HG02981 (cell line): ENCODE data around the gene BLACAT1.

Experiments
- ATAC-seq: cut with Tn5 transposase; IDR thresholded peaks from one replicate; pipeline ENCODE4 v1.9.1; 2021; ENCODE audit warnings: mild to moderate bottlenecking, moderate library complexity; ENCODE audit not compliant: unreplicated experiment

The BLACAT1 gene

GRCh38 chr1:205456868-205457745 is 1.3 kb upstream of the BLACAT1 start:
- ATAC-seq, result no peak

DNA sequence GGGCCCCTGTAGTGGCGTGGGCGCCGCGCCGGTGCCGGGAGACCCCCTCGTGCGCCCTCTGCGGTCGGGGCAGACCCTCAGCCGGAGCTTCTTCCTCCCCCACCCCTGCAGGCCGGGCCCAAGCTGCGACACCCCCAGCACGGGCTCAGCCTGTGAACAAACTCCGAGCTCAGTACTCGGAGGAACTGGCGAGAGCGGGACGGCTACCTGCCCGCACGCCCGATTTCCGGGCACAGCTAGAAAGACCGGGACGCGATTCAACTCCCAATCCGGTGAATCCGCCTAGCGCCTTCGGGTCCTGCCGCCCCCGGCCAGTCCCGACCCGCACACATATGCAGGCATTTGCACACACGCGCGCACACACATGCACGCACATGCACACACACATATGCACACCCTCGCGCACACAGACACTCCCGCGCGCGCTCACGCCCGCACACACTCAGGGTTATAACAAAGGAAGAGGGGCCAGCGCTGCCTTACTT is 580 bp upstream of the BLACAT1 start:
- ATAC-seq, result no peak

- no peak for ATAC-seq
Measured at GRCh38 chr1:205454903-205455335, 926 bp downstream of the BLACAT1 start.

DNA sequence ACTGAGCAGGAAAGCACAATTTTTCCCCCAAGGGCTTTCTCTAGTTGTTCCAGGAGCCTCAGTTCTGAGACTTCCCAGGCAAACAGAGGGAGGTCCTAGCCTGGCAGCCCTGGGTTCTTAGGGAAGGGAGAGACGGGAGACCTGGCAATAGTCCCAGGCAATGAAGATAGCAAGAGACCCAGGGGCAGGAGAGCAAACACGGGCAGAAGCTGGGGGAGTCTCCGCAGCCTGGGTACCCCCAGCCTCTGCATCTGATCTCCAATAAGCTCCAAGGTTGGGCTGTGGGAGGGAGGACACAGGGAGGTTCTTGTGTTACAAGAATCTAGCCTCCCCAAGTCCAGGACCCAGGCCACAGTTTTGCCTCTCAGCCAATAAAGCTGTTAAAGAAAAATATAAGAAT is 2.4 kb downstream of the BLACAT1 start:
- no peak for ATAC-seq

DNA sequence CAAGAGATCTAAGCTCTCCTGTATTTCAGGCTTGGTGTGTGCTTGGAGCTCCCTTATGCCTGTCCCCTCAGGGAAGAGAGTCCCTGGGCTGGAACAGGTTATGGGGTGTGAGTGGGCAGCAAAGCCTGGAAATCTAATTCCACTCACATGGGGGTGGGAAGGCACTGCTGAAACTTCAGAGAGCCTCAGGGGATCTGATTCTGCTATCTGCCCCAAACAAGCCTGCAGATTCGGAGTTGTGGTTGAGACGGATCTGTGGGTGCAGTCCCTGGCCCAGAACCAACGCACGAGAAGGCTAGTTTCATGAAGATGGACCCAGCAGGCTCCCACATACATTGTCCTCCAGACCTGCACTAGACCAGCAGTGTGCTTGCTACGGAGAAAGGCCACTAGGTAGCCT is 2.9 kb downstream of the BLACAT1 start:
- no peak for ATAC-seq

DNA sequence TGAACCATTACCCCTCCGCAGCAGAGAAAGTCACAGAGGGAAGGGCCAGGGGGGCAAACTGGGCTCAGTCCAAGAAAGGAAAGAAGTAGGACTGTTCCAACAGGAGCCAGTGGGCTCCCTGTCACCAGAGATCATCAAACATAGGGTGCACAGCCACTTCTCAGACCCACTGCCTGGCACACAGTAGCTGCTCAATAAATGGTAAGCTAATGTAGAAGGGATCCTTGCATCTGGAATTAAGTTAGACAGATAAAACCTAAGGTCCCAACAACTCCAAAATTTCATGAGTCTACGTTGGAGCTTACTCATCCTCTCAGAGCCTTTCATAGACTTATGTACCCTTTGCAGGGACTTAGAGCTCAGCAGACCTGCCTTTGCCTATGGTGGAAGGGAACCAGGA is 3.5 kb downstream of the BLACAT1 start:
- no peak for ATAC-seq

- no peak for ATAC-seq
Measured at GRCh38 chr1:205451759-205452164, 4.1 kb downstream of the BLACAT1 start.

- no peak for ATAC-seq
Measured at GRCh38 chr1:205451202-205451601, 4.6 kb downstream of the BLACAT1 start.

- no peak for ATAC-seq
Measured at GRCh38 chr1:205450448-205450847, 5.4 kb downstream of the BLACAT1 start.

DNA sequence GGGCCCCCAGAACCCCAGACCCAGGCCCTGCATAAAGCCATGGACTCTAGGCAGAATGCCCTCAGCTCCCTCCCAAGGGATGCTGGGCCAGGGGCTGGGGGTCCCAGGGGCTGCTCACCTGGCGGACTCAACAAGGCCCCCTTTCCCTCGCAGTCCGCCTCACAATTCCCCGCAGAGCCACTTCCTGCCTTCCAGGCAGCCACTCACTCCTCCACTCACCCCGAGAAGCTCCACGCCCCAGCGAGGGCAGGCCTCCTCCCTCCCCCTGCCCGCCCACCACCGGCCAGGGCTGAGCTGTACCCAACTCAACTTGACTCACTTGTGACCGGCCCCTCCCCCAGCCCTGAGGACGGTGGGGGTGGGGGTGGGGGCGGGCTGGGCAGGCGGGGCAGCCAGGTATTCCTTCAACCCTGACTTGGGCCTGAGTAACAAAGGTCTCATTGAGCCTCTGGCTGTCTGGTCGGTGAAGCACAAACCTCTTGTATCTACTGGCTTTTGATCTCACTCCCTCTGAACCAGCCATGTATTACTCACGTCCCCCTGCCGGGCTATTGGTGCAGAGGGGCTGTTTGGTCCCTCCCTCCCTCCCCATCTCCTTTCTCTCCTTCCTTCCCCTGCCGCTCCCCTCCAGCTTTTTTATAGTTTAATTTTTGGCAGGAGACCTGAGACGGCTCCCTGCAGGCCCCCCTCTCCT is 5.9 kb downstream of the BLACAT1 start:
- ATAC-seq, result no peak

DNA sequence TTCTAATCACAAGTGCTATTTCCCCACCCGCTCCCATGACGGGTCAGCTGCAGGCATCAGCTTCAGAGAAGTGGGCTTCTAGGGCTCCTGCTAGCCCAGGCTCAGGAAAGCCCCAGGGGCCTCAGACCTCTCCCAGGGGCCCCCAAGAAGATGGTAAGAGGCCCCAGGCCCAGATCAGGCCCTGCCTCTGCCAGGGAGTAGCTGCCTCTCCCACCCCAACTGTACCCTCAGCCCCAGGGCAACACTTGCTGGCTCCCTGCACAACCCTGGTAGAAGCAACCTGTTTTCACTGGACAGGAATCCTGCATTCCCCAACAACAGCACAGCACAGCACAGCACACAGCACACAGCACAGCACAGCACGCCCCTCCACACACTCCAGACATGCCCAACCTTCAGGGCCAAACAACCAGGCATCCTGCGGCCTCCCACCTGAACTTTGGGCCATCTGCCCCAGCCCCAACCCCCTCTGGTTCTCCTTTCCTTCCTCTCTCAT is 6.5 kb downstream of the BLACAT1 start:
- no peak for ATAC-seq

- ATAC-seq, result no peak
Measured at GRCh38 chr1:205448540-205449253, 7.1 kb downstream of the BLACAT1 start.

- ATAC-seq, result no peak
Measured at GRCh38 chr1:205447457-205448341, 8.1 kb downstream of the BLACAT1 start.

- ATAC-seq, result no peak
Measured at GRCh38 chr1:205446828-205447227, 9.0 kb downstream of the BLACAT1 start.

DNA sequence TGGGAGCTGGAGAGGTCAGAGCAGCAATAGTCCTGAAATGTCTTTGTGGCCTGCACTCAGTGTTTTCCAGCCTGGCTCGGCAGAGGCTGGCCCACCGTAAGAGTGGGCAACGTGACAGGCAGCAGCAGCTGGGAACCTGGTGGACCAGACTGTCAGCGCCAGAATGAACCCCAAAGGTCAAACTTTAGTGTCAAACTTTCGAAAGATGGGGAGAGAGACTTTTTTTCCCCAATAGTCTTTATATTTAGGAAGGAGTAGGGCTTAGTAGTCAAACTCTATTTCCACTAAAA is 10.3 kb downstream of the BLACAT1 start:
- no peak for ATAC-seq

- no peak for ATAC-seq
Measured at GRCh38 chr1:205444931-205445645, 10.8 kb downstream of the BLACAT1 start.

DNA sequence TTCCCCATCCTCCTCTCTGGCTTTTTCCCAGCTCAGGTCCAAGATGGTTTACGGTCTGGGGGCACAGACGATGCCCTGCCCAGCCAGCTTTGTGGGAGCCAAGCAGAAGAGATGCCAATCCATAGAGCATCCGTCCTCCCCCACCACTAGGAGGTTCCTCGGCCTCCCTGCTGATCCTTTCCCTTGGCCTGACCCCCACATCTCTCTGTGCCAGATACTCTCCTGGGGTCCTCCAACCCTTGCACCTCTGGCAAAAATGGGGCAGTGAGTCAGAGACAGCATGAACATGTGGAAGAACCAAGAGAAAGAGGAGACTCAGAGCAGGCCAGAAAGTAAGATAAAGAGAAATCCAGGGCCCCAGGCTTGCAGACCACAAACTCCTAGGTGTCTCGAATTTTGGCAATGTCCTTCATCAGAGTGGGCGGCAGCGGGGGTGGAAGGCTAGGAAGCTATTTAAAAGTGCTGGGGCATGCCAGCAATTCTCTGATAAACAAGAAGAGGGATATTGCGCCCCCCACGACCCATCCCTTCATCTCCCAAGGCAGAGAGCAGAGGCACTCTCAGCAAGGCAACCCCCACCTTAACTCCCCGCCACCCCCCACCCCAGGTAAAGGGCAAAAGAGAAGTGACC is 11.4 kb downstream of the BLACAT1 start:
- ATAC-seq, result no peak

DNA sequence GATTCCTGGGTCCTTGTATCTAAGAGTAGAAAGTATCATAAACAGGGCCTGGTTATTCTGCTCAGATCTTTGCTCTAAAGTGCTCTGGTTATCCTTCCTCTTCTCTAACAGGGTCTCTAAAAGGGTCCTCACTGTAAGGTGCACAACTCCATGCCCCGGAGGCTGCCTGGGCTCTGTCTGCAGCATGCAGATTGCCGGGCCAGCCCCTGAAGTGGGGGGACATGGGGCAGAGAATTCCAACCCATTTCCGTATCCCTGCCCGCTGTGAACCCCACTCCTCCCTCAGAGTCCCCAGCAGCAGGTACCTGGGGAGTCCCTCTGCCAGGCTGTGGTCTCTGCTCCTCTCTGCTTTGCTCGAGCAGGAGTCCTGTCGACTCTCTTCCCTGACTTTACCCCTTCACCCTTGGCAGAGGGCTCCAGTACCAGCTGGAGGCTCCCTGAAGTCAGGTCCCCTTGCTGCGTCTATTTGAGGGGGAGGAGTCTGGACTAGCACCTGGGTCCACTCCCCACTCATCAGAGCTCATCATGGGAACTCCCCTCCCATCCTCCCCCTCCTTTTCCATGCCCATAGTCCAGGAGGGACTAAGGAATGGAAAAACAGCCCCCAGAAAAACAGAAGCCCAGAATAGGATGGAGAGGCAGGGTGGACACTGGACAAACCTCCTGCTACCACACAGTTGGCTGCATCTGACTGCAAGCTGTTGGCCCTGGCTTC is 12.1 kb downstream of the BLACAT1 start:
- no peak for ATAC-seq
